GM19238 (cell line): Measurements from ENCODE around the gene GSE1.

Experiments used
- DNase-seq: peaks from one replicate; pipeline ENCODE4 v3.0.0; 2011; ENCODE audit warnings: low spot score; ENCODE audit not compliant: insufficient read length

The GSE1 gene

GRCh38 chr16:85612801-85613603, at the start of gene GSE1:
TSS of gene GSE1 (plus strand) at chr16:85613322. CDS start at chr16:85613392, 70 bp downstream.
- DNase-seq = peak; percentile 92

GRCh38 chr16:85563515-85564276, 49.4 kb upstream of the GSE1 start:
- no peak for DNase-seq

GRCh38 chr16:85564277-85565051, 48.7 kb upstream of the GSE1 start:
- DNase-seq = no peak

GRCh38 chr16:85565340-85565739, 47.8 kb upstream of the GSE1 start:
- DNase-seq = no peak

GRCh38 chr16:85565801-85566526, 47.2 kb upstream of the GSE1 start:
- DNase-seq = no peak

GRCh38 chr16:85566561-85567100, 46.5 kb upstream of the GSE1 start:
- DNase-seq = no peak

GRCh38 chr16:85567101-85567866, 45.8 kb upstream of the GSE1 start:
- DNase-seq = no peak

- no peak for DNase-seq
These were observed 45.2 kb upstream of the GSE1 start for GRCh38 chr16:85567935-85568334.

- no peak for DNase-seq
These were observed 44.6 kb upstream of the GSE1 start for GRCh38 chr16:85568519-85568918.

- no peak for DNase-seq
These were observed 44.0 kb upstream of the GSE1 start for GRCh38 chr16:85569039-85569614.

GRCh38 chr16:85569615-85570212, 43.4 kb upstream of the GSE1 start:
- peak; percentile 94 for DNase-seq

- DNase-seq = peak; percentile 46
These were observed 42.8 kb upstream of the GSE1 start for GRCh38 chr16:85570213-85570734.

- peak; percentile 88 for DNase-seq
These were observed 42.2 kb upstream of the GSE1 start for GRCh38 chr16:85570735-85571562.

GRCh38 chr16:85571563-85571812, 41.6 kb upstream of the GSE1 start:
- DNase-seq = no peak

- DNase-seq = peak; percentile 70
These were observed 41.1 kb upstream of the GSE1 start for GRCh38 chr16:85571813-85572619.

- DNase-seq = no peak
These were observed 40.0 kb upstream of the GSE1 start for GRCh38 chr16:85573045-85573695.
